SIG-M5 treated with dmso at 0.1 percent for 504 hours (cell line): ENCODE results near the gene FANCC.

Experiments
- DNase-seq: peaks from one replicate; lab custom pipeline; 2025; ENCODE audit not compliant: unreplicated experiment; lab: John Stamatoyannopoulos, UW

FANCC gene

GRCh38 chr9:95104581-95104960, 212.9 kb downstream of the FANCC start:
- DNase-seq = no peak

GRCh38 chr9:95103871-95104580, 213.5 kb downstream of the FANCC start:
- DNase-seq = no peak

- no peak for DNase-seq
Observed at GRCh38 chr9:95103281-95103771, 214.2 kb downstream of the FANCC start.

- DNase-seq = no peak
Observed at GRCh38 chr9:95102572-95102971, 214.9 kb downstream of the FANCC start.

GRCh38 chr9:95102001-95102433, 215.5 kb downstream of the FANCC start:
- DNase-seq = no peak

- DNase-seq = no peak
Observed at GRCh38 chr9:95101326-95101725, 216.2 kb downstream of the FANCC start.

GRCh38 chr9:95100071-95100627, 217.4 kb downstream of the FANCC start:
- DNase-seq = no peak

GRCh38 chr9:95099321-95100070, 218.0 kb downstream of the FANCC start:
- DNase-seq = no peak

- DNase-seq = no peak
Observed at GRCh38 chr9:95098391-95098921, 219.1 kb downstream of the FANCC start.

- no peak for DNase-seq
Observed at GRCh38 chr9:95097279-95097678, 220.2 kb downstream of the FANCC start.

- no peak for DNase-seq
Observed at GRCh38 chr9:95096807-95097206, 220.7 kb downstream of the FANCC start.

- no peak for DNase-seq
Observed at GRCh38 chr9:95096381-95096780, 221.1 kb downstream of the FANCC start.

- DNase-seq = no peak
Observed at GRCh38 chr9:95095641-95096355, 221.7 kb downstream of the FANCC start.

GRCh38 chr9:95094002-95094401, 223.5 kb downstream of the FANCC start:
- no peak for DNase-seq

GRCh38 chr9:95093586-95093985, 223.9 kb downstream of the FANCC start:
- no peak for DNase-seq

- DNase-seq = no peak
Observed at GRCh38 chr9:95092262-95093072, 225.0 kb downstream of the FANCC start.

- peak; percentile 12 for DNase-seq
Observed at GRCh38 chr9:95091601-95092261, 225.8 kb downstream of the FANCC start.

GRCh38 chr9:95090871-95091577, 226.5 kb downstream of the FANCC start:
- no peak for DNase-seq
